NK-92 treated with Interleukin-12 subunit alpha and Interleukin-12 subunit beta, amount 100 ng/mL, for 24 hours (cell line): ENCODE results near the gene LINGO3.
"Not testable (repeated sequence)": the region's sequence is repeated elsewhere in the genome, so short reads cannot be mapped to it uniquely, and the experiment has no call there.

Source experiments
- DNase-seq: peaks from one replicate; lab custom pipeline; 2025; lab: John Stamatoyannopoulos, UW

Gene LINGO3

GRCh38 chr19:2308114-2308556, at the start of gene LINGO3:
LINGO3 (minus strand) TSS chr19:2308154; CDS start chr19:2291776, 16,378 bp downstream.
- DNase-seq: no peak

DNA sequence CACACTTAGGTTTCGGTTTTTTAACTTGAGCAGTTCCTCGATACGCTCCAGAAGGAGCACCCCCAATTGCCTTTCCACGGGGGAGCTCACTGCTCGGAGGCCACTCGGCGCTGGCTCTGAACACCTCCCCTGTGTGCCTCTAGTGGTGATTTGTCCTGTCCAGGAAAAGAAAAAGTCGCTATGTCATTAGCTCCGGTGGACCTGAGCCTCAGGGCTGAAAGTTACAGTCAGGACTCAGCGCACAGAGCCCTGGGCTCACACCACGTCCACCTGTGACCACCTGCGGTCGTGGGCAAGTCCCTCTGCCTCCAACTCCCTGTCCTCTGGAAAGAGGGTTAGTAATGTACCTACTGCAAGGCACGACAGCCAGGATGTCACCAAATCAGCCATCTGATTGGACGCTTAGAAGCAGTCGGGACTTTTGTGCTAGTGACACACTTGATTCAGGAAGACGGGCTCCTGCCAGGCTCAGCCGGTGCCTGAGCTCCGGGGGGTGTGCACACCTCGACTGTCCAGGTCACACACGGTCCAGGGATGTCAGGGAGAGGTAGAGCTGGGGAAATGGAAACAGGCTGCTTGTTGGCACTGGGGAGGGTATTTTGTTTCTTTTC, 48.2 kb upstream of the LINGO3 start:
- DNase-seq: no peak

DNA sequence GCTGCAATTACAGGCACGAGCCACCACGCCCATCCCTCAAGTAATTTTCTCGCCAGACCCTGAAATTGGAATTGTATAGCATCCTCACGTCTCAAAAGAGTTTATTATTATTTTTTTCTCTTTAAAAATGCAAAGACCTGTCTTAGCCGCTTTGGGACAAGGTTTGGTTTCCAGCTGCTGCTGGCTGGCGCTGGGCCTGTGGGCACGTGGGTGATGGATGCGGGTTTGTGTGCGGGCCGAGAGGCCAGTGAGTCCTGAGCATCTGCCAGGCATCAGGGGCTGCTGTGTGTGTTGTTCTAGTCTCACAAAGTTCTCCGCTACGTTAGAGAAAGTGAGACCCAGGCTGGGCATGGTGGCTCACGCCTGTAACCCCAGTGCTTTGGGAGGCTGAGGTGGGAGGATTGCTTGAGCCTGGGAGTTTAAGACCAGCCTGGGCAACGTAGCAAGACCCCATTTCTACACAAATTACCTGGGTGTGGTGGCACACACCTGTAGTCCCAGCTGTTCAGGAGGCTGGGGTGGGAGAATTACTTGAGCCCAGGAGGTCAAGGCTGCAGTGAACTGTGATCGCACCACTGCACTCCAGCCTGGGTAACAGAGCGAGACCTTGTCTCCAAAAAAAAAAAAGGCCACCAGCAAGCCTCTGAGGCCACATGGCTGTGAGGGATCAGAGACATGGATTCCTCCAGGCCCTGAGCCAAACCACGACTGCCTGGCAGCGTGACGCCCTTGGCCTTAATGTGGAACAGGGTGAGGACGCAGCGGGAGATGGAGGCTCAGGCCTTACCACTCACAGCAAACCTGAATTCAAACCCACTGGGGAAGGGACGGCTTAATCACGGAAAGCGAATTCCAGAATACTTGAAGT, 47.4 kb upstream of the LINGO3 start:
- DNase-seq: no peak

DNA sequence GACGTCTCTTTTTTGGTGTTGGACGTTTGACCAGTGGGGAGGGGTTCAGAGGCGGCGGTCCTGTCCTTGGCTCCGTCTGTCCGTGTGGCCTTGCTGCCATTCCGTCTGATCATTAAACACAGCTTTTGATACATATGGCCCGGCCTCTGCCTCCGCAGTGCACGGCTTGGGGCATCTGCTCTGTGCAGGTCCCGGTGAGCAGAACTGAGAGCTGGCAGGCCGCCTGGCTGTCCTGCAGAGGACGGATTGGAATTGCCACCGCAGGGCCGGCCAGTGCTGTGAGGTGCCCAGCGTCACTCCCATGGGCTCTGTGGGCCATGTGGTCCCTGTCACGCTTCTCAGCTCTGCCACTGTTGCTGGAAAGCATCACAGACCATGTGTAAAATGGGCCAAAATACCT, 46.7 kb upstream of the LINGO3 start:
- DNase-seq: no peak

- no peak for DNase-seq
Observed at GRCh38 chr19:2353887-2354592, 46.1 kb upstream of the LINGO3 start.

- DNase-seq: no peak
Observed at GRCh38 chr19:2353159-2353886, 45.4 kb upstream of the LINGO3 start.

- no peak for DNase-seq
Observed at GRCh38 chr19:2352121-2352520, 44.2 kb upstream of the LINGO3 start.

- no peak for DNase-seq
Observed at GRCh38 chr19:2351591-2351990, 43.6 kb upstream of the LINGO3 start.

- no peak for DNase-seq
Observed at GRCh38 chr19:2350656-2351055, 42.7 kb upstream of the LINGO3 start.

- DNase-seq: not testable (repeated sequence)
Observed at GRCh38 chr19:2349818-2350217, 41.9 kb upstream of the LINGO3 start.

DNA sequence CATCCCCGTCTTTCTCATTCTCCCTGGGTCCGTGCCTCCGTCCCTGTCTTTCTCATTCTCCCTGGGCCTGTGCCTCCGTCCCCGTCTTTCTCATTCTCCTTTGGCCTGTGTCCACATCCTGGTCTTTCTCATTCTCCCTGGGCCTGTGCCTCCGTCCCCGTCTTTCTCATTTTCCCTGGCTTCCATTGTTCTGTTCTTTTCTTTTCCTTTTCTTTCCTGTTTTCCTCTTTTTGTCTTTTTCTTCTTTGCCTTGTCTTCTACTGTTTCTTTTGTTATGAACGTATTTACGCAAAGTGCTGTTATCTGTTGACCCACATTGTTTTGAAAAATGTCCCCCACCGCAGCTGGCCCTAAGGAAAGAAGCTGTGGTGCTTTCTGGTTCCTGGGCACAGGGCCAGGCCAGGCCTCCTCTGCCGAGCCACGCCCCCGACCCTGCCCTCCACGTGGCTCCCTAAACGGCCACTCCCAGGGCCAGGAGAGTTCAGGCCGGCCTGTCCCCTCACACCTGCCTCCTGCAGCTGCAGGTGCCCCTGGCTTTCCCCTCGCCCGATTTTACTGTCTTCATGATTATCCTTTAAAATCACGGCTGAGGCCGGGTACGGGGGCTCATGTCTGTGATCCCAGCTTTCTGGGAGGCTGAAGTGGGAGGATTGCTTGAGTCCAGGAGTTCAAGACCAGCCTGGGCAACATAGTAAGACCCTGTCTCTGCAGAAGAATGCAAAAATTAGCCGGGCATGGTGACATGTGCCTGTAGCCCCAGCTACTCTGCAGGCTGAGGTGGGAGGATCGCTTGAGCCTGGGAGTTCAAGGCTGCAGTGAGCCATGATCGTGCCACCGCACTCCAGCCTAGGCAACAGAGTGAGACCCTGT, 38.1 kb upstream of the LINGO3 start:
- no peak for DNase-seq

DNA sequence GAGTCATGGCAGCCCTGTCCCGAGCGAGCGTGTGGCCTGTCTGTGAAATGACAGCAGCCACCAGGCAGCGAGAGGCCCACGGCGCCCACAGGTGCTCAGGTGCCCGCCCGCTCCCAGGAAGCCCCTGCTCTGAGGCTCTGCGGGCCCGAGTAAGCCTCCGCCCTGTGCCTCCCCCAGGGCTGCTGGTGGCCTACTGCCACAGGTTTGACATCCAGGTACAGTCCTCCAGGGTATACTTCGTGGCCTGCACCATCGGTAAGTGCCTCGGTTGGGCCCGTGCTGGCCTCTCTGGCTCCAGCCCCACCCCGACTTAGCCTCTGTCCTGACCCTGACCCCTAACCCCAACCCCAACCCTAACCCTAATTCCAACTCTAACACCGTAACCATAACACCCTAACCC, 37.1 kb upstream of the LINGO3 start:
- DNase-seq: no peak

DNA sequence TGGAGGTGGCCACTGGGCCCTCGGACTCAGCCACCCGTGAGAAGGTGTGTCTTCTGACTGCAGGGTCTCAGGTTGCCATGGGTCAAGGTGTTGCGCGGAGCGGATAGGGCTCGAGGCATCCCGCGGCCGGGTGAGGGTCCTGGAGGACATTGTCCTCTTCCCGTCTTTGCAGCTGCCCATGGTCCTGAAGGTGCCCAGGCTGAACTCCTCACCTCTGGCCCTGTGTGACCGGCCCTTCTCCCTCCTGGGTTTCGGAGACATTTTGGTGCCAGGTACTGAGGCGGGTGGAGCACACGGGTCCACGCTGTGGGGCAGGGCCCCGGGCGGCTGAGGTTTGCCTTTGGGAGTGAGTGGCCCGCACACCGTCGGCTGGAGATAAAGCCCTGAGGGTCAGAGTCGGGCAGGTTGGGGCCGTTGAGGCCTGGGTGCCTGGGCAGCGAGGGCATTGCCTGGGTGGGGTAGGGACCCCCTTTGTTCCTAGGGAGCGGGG, 36.5 kb upstream of the LINGO3 start:
- no peak for DNase-seq

DNA sequence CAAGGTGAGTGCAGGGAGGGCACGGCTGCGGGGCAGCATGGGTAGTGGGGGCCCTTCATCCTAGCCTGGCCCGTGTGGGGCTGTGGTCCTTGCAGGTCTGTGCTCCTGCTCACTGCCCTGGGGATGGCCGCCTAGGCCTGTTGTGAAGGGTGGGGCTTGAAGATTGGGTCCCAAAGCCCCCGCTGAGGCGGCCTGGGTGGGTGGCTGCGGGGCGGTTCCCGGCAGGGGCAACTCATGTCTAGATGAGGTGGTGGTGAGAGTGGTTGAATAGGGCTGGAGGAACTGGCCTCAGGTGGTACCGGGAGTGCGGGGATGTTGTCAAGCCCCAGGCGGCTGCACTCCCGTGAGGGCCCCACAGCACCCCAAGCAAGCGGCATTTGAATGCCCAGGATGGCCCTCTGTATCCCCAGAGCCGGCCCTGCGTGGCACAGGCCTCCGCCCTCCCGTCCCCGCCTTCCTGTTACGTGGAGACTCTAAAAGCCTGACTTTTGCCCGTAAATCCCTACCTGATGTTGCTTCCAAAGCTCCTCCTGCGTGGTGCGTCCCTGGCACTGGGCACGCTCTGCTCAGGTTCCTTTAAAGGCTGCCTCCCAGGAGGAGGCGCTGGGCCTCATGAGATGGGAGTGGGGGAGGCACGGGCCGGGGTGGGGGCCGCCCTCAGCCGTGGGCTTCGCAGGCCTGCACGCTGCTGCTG, 35.5 kb upstream of the LINGO3 start:
- no peak for DNase-seq

GRCh38 chr19:2342656-2343288, 34.8 kb upstream of the LINGO3 start:
- DNase-seq: no peak

DNA sequence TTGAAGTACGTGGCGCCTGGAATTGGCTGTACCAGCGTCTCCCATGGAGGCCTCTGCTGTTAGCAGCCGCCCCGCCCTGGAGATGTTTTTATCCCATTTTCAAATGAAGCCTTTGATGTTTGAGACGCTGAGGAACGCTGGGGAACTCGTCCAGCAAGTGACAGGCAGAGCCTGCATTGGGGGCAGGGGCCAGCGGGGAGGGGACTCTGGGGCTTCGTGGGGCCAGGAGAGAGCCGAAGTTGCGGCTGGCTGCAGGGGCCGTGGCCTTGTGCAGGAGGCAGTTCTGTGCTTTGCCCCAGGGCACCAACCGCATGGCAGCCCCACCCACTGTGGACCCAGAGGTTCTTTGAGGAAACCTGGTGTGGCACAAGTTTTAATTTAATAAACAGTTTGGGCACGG, 34.0 kb upstream of the LINGO3 start:
- no peak for DNase-seq

GRCh38 chr19:2341244-2341751, 33.3 kb upstream of the LINGO3 start:
- DNase-seq: no peak

- no peak for DNase-seq
Observed at GRCh38 chr19:2340496-2341243, 32.7 kb upstream of the LINGO3 start.
